Stomach (tissue), 4 donors: ENCODE data around the gene ZFR2.

Experiments used
- EP300 ChIP-seq: sonication (generic); formaldehyde crosslinking; IDR thresholded peaks from one replicate; pipeline ENCODE4 v1.6.1; 2017; ENCODE audit warnings: antibody characterized with exemption
- POLR2A ChIP-seq, 4 donors: fragments of 450-650 bp; IDR thresholded peaks; one replicate each; pipeline ENCODE4 v1.6.1; 2016; ENCODE audit warnings: antibody characterized with exemption in 4 of 4, control low read depth in 2 of 4, mild to moderate bottlenecking in 1 of 4, moderate library complexity in 1 of 4
- POLR2AphosphoS5 ChIP-seq, 3 donors: sonication (generic); formaldehyde crosslinking; IDR thresholded peaks; one replicate each; pipeline ENCODE4 v1.6.1; 2016; ENCODE audit warnings: antibody characterized with exemption in 3 of 3
- TF ChIP-seq, protein P1 (sequence below), 7 experiments: fragments of 450-650 bp in 4 of 7; fragments of 200-600 bp in 3 of 7; sonication (generic) in 3 of 7; IDR thresholded peaks; one replicate each; pipeline ENCODE4 v1.5.1; 2016 to 2019; ENCODE audit warnings: antibody characterized with exemption in 7 of 7, control low read depth in 2 of 7, mild to moderate bottlenecking in 1 of 7

DNA sequence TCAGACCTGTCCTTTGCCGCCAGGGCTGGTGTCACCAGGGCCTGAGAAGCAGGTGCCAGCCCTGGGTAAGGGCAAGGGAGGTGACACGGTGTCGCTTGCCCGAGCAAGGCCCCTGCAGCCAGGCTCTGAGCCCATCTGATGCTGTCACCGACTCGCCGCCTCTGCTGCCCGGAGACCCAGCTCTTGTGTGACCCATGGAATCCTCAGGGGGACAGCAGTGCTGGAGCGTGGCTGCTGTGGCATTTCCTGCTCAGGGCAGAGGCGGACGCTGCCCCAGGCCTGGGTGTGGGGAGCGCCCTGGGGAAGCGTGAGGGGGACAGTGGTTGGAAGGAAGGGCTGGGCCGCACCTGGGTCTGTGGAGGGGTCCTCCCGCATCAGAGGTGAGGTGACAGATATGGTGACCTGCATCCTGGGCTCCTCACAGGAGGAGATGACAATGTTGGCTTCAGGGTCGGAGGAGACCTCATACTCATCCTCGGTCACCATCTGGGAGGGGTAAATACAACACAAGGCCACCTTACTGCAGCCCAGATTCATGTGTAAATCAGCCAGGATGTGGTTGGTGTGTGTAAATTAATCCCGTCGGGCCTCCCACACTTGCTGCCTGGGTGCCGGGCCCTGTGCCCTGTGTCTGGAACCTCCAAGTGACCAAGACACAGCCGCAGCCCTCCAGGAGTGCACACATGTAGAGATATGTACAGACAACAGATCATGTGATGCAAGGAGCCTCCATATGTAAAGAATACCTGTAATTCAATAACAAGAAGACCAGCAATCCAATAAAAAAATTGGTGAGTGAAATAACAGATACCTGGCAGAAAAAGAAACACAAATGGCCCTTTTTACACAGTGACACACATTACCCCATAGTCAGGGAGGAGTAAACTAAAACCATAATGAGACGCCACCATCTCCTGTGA lies 55.1 kb downstream of the ZFR2 start:
- TF ChIP-seq POLR2A (IDR thresholded peaks at IDR 0.05) = no peak
- TF ChIP-seq, protein P1, sequence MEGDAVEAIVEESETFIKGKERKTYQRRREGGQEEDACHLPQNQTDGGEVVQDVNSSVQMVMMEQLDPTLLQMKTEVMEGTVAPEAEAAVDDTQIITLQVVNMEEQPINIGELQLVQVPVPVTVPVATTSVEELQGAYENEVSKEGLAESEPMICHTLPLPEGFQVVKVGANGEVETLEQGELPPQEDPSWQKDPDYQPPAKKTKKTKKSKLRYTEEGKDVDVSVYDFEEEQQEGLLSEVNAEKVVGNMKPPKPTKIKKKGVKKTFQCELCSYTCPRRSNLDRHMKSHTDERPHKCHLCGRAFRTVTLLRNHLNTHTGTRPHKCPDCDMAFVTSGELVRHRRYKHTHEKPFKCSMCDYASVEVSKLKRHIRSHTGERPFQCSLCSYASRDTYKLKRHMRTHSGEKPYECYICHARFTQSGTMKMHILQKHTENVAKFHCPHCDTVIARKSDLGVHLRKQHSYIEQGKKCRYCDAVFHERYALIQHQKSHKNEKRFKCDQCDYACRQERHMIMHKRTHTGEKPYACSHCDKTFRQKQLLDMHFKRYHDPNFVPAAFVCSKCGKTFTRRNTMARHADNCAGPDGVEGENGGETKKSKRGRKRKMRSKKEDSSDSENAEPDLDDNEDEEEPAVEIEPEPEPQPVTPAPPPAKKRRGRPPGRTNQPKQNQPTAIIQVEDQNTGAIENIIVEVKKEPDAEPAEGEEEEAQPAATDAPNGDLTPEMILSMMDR (IDR thresholded peaks at IDR 0.05) = no peak
- TF ChIP-seq POLR2AphosphoS5 (IDR thresholded peaks at IDR 0.05) = no peak
- no peak for TF ChIP-seq EP300
